Central memory CD8-positive, alpha-beta T cell (primary cell): ENCODE measurements around the gene RPP14.

Experiments used
- ATAC-seq: fragments of 150-1000 bp; cut with Tn5 transposase; replicated peaks from 2 replicates; pipeline ENCODE4 v1.10.0; 2022; ENCODE audit warnings: mild to moderate bottlenecking, moderate FRiP score, moderate number of reproducible peaks; ENCODE audit not compliant: poor library complexity, severe bottlenecking; ENCODE audit errors: extremely low read depth
- DNase-seq, 2 donors: peaks; one replicate each; pipeline ENCODE4 v3.0.0; 2021; ENCODE audit warnings: low spot score in 2 of 2
- H3K27ac Mint-ChIP-seq: one replicate; pipeline ENCODE4 v1.8.0; 2022; ENCODE audit warnings: low read depth, mild to moderate bottlenecking, moderate library complexity, mixed read lengths
- H3K27me3 Mint-ChIP-seq: one replicate; pipeline ENCODE4 v1.8.0; 2022; ENCODE audit warnings: mixed read lengths
- H3K36me3 Mint-ChIP-seq: one replicate; pipeline ENCODE4 v1.8.0; 2022; ENCODE audit warnings: mild to moderate bottlenecking, moderate library complexity, mixed read lengths; ENCODE audit not compliant: insufficient read depth
- H3K4me1 Mint-ChIP-seq: one replicate; pipeline ENCODE4 v1.8.0; 2022; ENCODE audit warnings: mixed read lengths
- H3K4me3 Mint-ChIP-seq: one replicate; pipeline ENCODE4 v1.8.0; 2022; ENCODE audit warnings: mild to moderate bottlenecking, moderate library complexity, mixed read lengths
- H3K9me3 Mint-ChIP-seq: one replicate; pipeline ENCODE4 v1.8.0; 2022; ENCODE audit warnings: mixed read lengths

The RPP14 gene

GRCh38 chr3:58356054-58356453 lies 50.0 kb downstream of the RPP14 start:
- no peak for ATAC-seq
- DNase-seq: no peak
- Mint-ChIP-seq H3K36me3 (peaks cover 1% of the 10 kb centered on the region), H3K27me3 (no peaks in the 10 kb centered on the region), H3K4me1 (peaks cover 30% of the 10 kb centered on the region), H3K9me3 (no peaks in the 10 kb centered on the region), H3K4me3 (no peak overlapping the region), H3K27ac (no peak overlapping the region)

DNA sequence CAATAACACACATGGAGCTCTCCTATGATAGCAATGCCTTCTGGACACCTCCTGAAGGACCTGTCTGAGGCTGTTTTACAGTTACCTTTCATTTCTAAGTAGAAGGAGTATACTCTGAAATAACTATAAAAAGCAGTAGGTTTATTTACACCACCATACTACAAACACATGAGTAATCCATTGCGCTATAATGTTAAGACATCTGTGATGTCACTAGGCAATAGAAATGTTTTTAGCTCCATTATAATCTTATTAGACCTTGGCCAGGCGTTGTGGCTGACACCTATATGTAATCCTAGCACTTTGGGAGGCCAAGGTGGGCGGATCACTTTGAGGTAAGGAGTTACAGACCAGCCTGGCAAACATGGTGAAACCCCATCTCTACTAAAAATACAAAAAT lies 51.4 kb downstream of the RPP14 start:
- H3K9me3 Mint-ChIP-seq: no peaks in the 10 kb centered on the region
- no peak overlapping the region for H3K4me3 Mint-ChIP-seq
- H3K4me1 Mint-ChIP-seq: peaks cover 26% of the 10 kb centered on the region
- DNase-seq: no peak
- no peak for ATAC-seq
- peaks cover 1% of the 10 kb centered on the region for H3K36me3 Mint-ChIP-seq
- H3K27ac Mint-ChIP-seq: no peak overlapping the region
- no peaks in the 10 kb centered on the region for H3K27me3 Mint-ChIP-seq

DNA sequence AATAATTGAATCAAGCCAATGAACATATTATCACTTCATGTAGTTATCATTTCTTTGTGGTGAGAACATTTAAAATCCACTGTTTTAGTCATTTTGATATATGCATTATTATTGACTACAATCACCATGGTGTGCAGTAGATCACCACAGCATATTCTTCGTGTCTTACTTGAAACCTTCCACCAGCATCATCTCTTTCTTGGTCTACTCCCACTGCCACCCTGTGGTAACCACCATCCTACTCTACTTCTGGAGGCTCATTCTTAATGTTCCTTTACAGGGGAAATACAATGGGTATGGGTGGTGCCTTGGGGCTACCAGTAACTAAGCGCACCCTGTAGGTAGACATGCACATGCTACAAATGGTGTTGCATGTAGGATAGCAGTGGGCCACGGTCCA lies 52.0 kb downstream of the RPP14 start:
- no peak overlapping the region for H3K27ac Mint-ChIP-seq
- peaks cover 22% of the 10 kb centered on the region for H3K4me1 Mint-ChIP-seq

GRCh38 chr3:58358808-58359207 lies 52.8 kb downstream of the RPP14 start:
- Mint-ChIP-seq H3K9me3 (no peaks in the 10 kb centered on the region), H3K36me3 (no peaks in the 10 kb centered on the region), H3K27me3 (no peaks in the 10 kb centered on the region), H3K4me3 (no peak overlapping the region), H3K27ac (no peak overlapping the region), H3K4me1 (peaks cover 22% of the 10 kb centered on the region)
- ATAC-seq: no peak
- no peak for DNase-seq

More for the DNA sequence above, 52.0 kb downstream of the RPP14 start:
- no peaks in the 10 kb centered on the region for H3K36me3 Mint-ChIP-seq
- no peak for DNase-seq
- no peaks in the 10 kb centered on the region for H3K9me3 Mint-ChIP-seq
- ATAC-seq: no peak
- no peak overlapping the region for H3K4me3 Mint-ChIP-seq
- no peaks in the 10 kb centered on the region for H3K27me3 Mint-ChIP-seq

GRCh38 chr3:58359621-58360020 lies 53.6 kb downstream of the RPP14 start:
- Mint-ChIP-seq H3K36me3 (no peaks in the 10 kb centered on the region), H3K27me3 (no peaks in the 10 kb centered on the region), H3K4me3 (no peak overlapping the region), H3K9me3 (no peaks in the 10 kb centered on the region), H3K27ac (no peak overlapping the region), H3K4me1 (peaks cover 21% of the 10 kb centered on the region)
- DNase-seq (no peak), ATAC-seq (no peak)

DNA sequence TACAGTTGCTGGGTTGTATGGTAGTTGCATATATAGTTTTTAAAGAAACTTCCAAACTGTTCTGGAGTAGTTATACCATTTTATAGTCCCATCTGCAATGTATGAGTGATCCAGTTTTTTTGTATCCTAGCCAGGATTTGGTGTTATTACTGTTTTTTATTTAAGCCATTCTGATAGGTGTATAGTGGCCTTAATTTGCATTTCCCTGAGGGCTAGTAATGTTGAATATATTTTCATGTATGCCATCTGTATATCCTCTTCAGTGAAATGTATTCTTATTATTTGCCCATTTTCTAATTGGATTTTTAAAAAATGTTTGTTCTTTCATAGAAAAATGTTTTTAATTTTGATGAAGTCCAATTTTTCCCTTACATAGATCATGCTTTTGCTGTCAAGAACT lies 55.8 kb downstream of the RPP14 start:
- no peaks in the 10 kb centered on the region for H3K9me3 Mint-ChIP-seq
- H3K4me3 Mint-ChIP-seq: no peak overlapping the region
- ATAC-seq: no peak
- H3K36me3 Mint-ChIP-seq: peaks cover 2% of the 10 kb centered on the region
- DNase-seq: no peak
- H3K4me1 Mint-ChIP-seq: peaks cover 33% of the 10 kb centered on the region
- H3K27ac Mint-ChIP-seq: no peak overlapping the region
- no peaks in the 10 kb centered on the region for H3K27me3 Mint-ChIP-seq

DNA sequence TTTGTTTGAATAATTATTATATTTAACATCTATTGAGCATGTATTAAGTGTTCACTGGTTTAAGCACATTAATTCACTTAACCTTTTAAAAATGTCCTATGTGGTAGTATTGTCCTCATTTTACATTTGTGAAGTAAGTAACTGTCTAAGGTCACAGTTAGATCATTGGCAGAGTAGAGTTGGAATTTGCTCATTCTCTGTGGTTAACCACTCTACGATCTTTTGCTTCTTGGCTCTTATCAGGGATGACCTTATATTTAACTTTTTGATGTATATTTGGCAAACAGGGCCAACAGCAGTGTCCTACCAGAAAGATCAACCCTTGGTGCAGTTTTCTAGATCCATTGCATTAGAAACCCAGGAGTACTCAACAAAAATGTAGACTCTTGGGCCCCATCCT lies 60.7 kb downstream of the RPP14 start:
- no peaks in the 10 kb centered on the region for H3K27me3 Mint-ChIP-seq
- ATAC-seq (no peak), DNase-seq (no peak)
- no peak overlapping the region for H3K4me3 Mint-ChIP-seq
- H3K4me1 Mint-ChIP-seq: peaks cover 31% of the 10 kb centered on the region
- H3K36me3 Mint-ChIP-seq: peaks cover 3% of the 10 kb centered on the region
- H3K9me3 Mint-ChIP-seq: no peaks in the 10 kb centered on the region
- peak overlapping the region; percentile 13 for H3K27ac Mint-ChIP-seq

DNA sequence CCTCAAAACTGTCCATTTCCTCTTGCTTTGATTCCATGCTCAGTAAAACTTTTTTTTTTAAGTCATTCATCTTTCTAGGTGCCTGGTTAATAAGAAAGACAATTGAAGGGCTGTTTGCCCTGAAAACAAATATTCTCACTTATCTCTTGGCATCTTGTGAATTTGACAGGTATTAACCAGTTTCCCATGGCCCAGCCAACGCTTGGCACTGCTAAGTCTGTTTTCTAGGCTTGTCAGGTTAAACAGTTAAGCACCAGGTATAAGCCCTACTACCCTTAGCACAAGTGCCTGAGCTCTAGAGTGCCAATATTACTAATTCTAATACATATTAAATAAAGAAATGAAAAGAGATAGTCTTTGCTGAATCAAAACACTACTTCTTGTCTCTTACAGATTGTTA lies 63.0 kb downstream of the RPP14 start:
- no peak overlapping the region for H3K27ac Mint-ChIP-seq
- peaks cover 19% of the 10 kb centered on the region for H3K4me1 Mint-ChIP-seq
- no peaks in the 10 kb centered on the region for H3K9me3 Mint-ChIP-seq
- no peaks in the 10 kb centered on the region for H3K27me3 Mint-ChIP-seq
- no peak for ATAC-seq
- DNase-seq: no peak
- H3K36me3 Mint-ChIP-seq: peaks cover 5% of the 10 kb centered on the region
- H3K4me3 Mint-ChIP-seq: no peak overlapping the region
